ENCODE data around the gene RTKN. TPM values are rescaled to one million over a fixed set of nuclear protein-coding genes. Genes with fewer than 3 reads are reported as not detected.
A peak's percentile ranks its signal among the peaks of the same experiment; 100 is the strongest.

The RTKN gene
- total and polyA plus RNA-seq, 2 of the 13 experiments (the other 11 are each of a cell fraction or from before 2014, with no cell fraction given) = 159 to 166 TPM

- TF ChIP-seq, protein P1, sequence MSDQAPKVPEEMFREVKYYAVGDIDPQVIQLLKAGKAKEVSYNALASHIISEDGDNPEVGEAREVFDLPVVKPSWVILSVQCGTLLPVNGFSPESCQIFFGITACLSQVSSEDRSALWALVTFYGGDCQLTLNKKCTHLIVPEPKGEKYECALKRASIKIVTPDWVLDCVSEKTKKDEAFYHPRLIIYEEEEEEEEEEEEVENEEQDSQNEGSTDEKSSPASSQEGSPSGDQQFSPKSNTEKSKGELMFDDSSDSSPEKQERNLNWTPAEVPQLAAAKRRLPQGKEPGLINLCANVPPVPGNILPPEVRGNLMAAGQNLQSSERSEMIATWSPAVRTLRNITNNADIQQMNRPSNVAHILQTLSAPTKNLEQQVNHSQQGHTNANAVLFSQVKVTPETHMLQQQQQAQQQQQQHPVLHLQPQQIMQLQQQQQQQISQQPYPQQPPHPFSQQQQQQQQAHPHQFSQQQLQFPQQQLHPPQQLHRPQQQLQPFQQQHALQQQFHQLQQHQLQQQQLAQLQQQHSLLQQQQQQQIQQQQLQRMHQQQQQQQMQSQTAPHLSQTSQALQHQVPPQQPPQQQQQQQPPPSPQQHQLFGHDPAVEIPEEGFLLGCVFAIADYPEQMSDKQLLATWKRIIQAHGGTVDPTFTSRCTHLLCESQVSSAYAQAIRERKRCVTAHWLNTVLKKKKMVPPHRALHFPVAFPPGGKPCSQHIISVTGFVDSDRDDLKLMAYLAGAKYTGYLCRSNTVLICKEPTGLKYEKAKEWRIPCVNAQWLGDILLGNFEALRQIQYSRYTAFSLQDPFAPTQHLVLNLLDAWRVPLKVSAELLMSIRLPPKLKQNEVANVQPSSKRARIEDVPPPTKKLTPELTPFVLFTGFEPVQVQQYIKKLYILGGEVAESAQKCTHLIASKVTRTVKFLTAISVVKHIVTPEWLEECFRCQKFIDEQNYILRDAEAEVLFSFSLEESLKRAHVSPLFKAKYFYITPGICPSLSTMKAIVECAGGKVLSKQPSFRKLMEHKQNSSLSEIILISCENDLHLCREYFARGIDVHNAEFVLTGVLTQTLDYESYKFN (CRISPR knock-in tag; conservative IDR thresholded peaks at IDR 0.05) = peak; percentile 56; the same call in 1 of the 2 replicates
- TF ChIP-seq ZBTB43 (CRISPR knock-in tag; conservative IDR thresholded peaks at IDR 0.05) = peak; percentile 62; the same call in 1 of the 2 replicates
- TF ChIP-seq NFIC (IDR thresholded peaks at IDR 0.05; ENCODE audit: low read length) = no peak
- TF ChIP-seq, protein P2, sequence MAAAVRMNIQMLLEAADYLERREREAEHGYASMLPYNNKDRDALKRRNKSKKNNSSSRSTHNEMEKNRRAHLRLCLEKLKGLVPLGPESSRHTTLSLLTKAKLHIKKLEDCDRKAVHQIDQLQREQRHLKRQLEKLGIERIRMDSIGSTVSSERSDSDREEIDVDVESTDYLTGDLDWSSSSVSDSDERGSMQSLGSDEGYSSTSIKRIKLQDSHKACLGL (CRISPR knock-in tag; IDR thresholded peaks at IDR 0.05) = peak; percentile 64
- no peak for TF ChIP-seq EZH2 (conservative IDR thresholded peaks at IDR 0.05; ENCODE audit: low read depth, low read length)
- TF ChIP-seq CBX5 (CRISPR knock-in tag; IDR thresholded peaks at IDR 0.05; ENCODE audit: borderline replicate concordance) = peak; percentile 46; the same call in 1 of the 2 replicates
- TF ChIP-seq, protein P3, sequence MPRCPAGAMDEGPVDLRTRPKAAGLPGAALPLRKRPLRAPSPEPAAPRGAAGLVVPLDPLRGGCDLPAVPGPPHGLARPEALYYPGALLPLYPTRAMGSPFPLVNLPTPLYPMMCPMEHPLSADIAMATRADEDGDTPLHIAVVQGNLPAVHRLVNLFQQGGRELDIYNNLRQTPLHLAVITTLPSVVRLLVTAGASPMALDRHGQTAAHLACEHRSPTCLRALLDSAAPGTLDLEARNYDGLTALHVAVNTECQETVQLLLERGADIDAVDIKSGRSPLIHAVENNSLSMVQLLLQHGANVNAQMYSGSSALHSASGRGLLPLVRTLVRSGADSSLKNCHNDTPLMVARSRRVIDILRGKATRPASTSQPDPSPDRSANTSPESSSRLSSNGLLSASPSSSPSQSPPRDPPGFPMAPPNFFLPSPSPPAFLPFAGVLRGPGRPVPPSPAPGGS (CRISPR knock-in tag; IDR thresholded peaks at IDR 0.05) = no peak; the same call in 1 of the 2 replicates
- no peak for TF ChIP-seq HHEX (CRISPR knock-in tag; IDR thresholded peaks at IDR 0.05)
- no peak for TF ChIP-seq ZNF562 (CRISPR knock-in tag; IDR thresholded peaks at IDR 0.05; ENCODE audit: borderline replicate concordance)
- no peak for TF ChIP-seq MBD4 (IDR thresholded peaks at IDR 0.05; ENCODE audit: borderline replicate concordance, low read length)
- 0 out of 2 replicates have a peak, but pooled peaks have one; percentile 49 for TF ChIP-seq ZIK1 (CRISPR knock-in tag; IDR thresholded peaks at IDR 0.05; ENCODE audit: borderline replicate concordance, low read depth)
- TF ChIP-seq, protein P4, sequence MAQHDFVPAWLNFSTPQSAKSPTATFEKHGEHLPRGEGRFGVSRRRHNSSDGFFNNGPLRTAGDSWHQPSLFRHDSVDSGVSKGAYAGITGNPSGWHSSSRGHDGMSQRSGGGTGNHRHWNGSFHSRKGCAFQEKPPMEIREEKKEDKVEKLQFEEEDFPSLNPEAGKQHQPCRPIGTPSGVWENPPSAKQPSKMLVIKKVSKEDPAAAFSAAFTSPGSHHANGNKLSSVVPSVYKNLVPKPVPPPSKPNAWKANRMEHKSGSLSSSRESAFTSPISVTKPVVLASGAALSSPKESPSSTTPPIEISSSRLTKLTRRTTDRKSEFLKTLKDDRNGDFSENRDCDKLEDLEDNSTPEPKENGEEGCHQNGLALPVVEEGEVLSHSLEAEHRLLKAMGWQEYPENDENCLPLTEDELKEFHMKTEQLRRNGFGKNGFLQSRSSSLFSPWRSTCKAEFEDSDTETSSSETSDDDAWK (CRISPR knock-in tag; IDR thresholded peaks at IDR 0.05) = no peak
- TF ChIP-seq, protein P5, sequence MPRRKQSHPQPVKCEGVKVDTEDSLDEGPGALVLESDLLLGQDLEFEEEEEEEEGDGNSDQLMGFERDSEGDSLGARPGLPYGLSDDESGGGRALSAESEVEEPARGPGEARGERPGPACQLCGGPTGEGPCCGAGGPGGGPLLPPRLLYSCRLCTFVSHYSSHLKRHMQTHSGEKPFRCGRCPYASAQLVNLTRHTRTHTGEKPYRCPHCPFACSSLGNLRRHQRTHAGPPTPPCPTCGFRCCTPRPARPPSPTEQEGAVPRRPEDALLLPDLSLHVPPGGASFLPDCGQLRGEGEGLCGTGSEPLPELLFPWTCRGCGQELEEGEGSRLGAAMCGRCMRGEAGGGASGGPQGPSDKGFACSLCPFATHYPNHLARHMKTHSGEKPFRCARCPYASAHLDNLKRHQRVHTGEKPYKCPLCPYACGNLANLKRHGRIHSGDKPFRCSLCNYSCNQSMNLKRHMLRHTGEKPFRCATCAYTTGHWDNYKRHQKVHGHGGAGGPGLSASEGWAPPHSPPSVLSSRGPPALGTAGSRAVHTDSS (CRISPR knock-in tag; conservative IDR thresholded peaks at IDR 0.05) = no peak
- TF ChIP-seq THAP11 (CRISPR knock-in tag; IDR thresholded peaks at IDR 0.05) = peak; percentile 22; the same call in 1 of the 2 replicates
- TF ChIP-seq IKZF1 (IDR thresholded peaks at IDR 0.05) = no peak
- TF ChIP-seq THAP7 (CRISPR knock-in tag; IDR thresholded peaks at IDR 0.05) = peak; percentile 68; the same call in 1 of the 2 replicates
- TF ChIP-seq ELK4 (CRISPR knock-in tag; IDR thresholded peaks at IDR 0.05; ENCODE audit: borderline replicate concordance) = no peak
These were observed 15.9 kb upstream of the RTKN start (continued) for GRCh38 chr2:74457549-74458131.
